HG03558 (cell line): ENCODE measurements around the gene EIPR1.

Experiments used
- ATAC-seq: cut with Tn5 transposase; IDR thresholded peaks from one replicate; pipeline ENCODE4 v1.9.1; 2021; ENCODE audit warnings: moderate number of reproducible peaks; ENCODE audit not compliant: unreplicated experiment; ENCODE audit errors: extremely low read depth

EIPR1 gene

GRCh38 chr2:3278521-3279218 is 98.9 kb downstream of the EIPR1 start:
- ATAC-seq = no peak

- ATAC-seq = no peak
Measured at GRCh38 chr2:3277748-3278520, 99.7 kb downstream of the EIPR1 start.

- ATAC-seq = no peak
Measured at GRCh38 chr2:3277050-3277747, 100.4 kb downstream of the EIPR1 start.

GRCh38 chr2:3272761-3273160 is 104.9 kb downstream of the EIPR1 start:
- ATAC-seq = no peak

GRCh38 chr2:3270095-3270478 is 107.5 kb downstream of the EIPR1 start:
- ATAC-seq = no peak

- ATAC-seq = no peak
Measured at GRCh38 chr2:3269425-3270094, 108.1 kb downstream of the EIPR1 start.

- no peak for ATAC-seq
Measured at GRCh38 chr2:3268705-3269029, 109.0 kb downstream of the EIPR1 start.

- no peak for ATAC-seq
Measured at GRCh38 chr2:3267869-3268704, 109.5 kb downstream of the EIPR1 start.

GRCh38 chr2:3266925-3267867 is 110.4 kb downstream of the EIPR1 start:
- ATAC-seq = no peak

GRCh38 chr2:3265981-3266924 is 111.4 kb downstream of the EIPR1 start:
- ATAC-seq = no peak

- no peak for ATAC-seq
Measured at GRCh38 chr2:3265471-3265870, 112.1 kb downstream of the EIPR1 start.

GRCh38 chr2:3264010-3264744 is 113.4 kb downstream of the EIPR1 start:
- ATAC-seq = no peak

GRCh38 chr2:3263487-3263886 is 114.1 kb downstream of the EIPR1 start:
- ATAC-seq = no peak

GRCh38 chr2:3262437-3263388 is 114.9 kb downstream of the EIPR1 start:
- no peak for ATAC-seq

- no peak for ATAC-seq
Measured at GRCh38 chr2:3261511-3261910, 116.1 kb downstream of the EIPR1 start.

GRCh38 chr2:3260959-3261358 is 116.7 kb downstream of the EIPR1 start:
- ATAC-seq = no peak
